Left ventricle myocardium inferior (tissue), 1 donor: ENCODE results near the gene SV2C. TPM values are rescaled to one million over a fixed set of nuclear protein-coding genes. Genes with fewer than 3 reads are reported as not detected.

Experiments
- DNase-seq: peaks from one replicate; pipeline ENCODE4 v3.0.0-alpha.2; 2020
- H3K27ac ChIP-seq: fragments of 200-600 bp; replicated peaks from 2 replicates; pipeline ENCODE4 v1.8.0; 2021
- H3K27me3 ChIP-seq: fragments of 200-600 bp; 2 replicates; pipeline ENCODE4 v1.8.0; 2021; ENCODE audit warnings: low read depth
- H3K36me3 ChIP-seq: fragments of 200-600 bp; 2 replicates; pipeline ENCODE4 v1.8.0; 2021
- H3K4me1 ChIP-seq: fragments of 200-600 bp; 2 replicates; pipeline ENCODE4 v1.8.0; 2021
- H3K4me3 ChIP-seq: fragments of 200-600 bp; 2 replicates; pipeline ENCODE4 v1.8.0; 2021; ENCODE audit warnings: mild to moderate bottlenecking, moderate library complexity
- H3K9me3 ChIP-seq: fragments of 200-600 bp; replicated peaks from 2 replicates; pipeline ENCODE4 v1.8.0; 2021
- CTCF ChIP-seq: fragments of 200-600 bp; IDR thresholded peaks from 2 replicates; pipeline ENCODE4 v1.8.0; 2021; ENCODE audit warnings: antibody characterized with exemption, mild to moderate bottlenecking, borderline replicate concordance
- intact Hi-C: fragments of 100-400 bp; cut with micrococcal nuclease; formaldehyde crosslinking; loops from one replicate; pipeline ENCODE4 v1.11.0; 2022
- total RNA-seq: library from RNA; stranded (reverse); fragmentation: NEBNext Ultra II Directional; extraction: Animal tissue kit (Norgen Biotek cat#: 25700); gene quantifications from one replicate; pipeline ENCODE4 v1.2.1, GENCODE V29; 2021
- donor health status: DM: no; HTN: yes; CAD: no; lungs with severe emphysema.

The SV2C gene
- total RNA-seq, 1 donor from 2014 or later = 0.44 TPM

DNA sequence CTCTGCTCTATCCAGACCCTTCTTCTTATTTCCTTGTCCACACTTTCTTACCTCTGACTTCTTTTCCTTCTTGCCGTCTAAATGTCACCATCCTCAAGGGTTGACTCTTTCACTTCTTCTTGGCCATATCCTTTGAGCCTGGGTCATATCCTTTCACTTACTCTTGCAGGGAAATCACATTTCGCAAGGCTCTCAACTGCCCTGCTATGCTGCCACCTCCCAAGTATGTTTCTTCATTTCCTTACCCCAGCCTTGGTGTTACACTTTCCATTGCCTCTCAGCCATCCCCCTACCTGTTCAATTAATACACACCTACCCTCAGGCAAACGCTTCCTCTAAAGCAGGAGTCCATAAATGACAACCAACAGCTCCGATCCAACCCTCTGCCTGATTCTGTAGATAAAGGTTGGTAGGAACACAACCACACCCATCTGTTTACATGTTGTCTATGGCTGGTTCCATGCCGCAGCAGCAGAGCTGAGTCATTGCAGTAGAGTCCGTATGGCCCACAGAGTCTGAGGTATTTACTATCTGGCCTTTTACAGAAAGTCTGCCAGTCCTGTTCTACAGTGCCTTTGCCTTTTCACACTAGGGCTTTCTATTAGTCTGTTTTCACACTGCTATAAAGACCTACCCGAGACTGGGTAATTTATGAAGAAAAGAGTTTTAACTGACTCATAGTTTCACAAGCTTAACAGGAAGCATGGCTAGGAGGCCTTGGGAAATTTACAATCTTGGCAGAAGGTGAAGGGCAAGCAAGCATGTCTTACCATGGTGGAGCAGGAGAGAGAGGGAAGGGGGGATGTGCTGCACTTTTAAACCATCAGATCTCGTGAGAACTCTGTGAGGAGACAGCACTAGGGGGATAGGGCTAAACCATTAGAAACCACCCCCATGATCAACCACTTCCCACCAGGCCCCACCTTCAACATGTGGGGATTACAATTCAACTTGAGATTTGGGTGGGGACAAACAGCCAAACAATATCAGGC is 97.9 kb downstream of the SV2C start:
- Histone ChIP-seq H3K9me3 (no peaks in the 10 kb centered on the region), H3K36me3 (no peaks in the 10 kb centered on the region), H3K27me3 (peaks cover 3% of the 10 kb centered on the region), H3K4me3 (no peak overlapping the region), H3K27ac (no peak overlapping the region), H3K4me1 (no peaks in the 10 kb centered on the region)
- no peak for DNase-seq
- no peak for TF ChIP-seq CTCF
- intact Hi-C loops = no loop called here

- no peak for TF ChIP-seq CTCF
- intact Hi-C loops = no loop called here
- no peak for DNase-seq
- no peaks in the 10 kb centered on the region for H3K36me3 ChIP-seq
- no peaks in the 10 kb centered on the region for H3K9me3 ChIP-seq
- H3K4me1 ChIP-seq = no peaks in the 10 kb centered on the region
- no peak overlapping the region for H3K4me3 ChIP-seq
- H3K27me3 ChIP-seq = peaks cover 18% of the 10 kb centered on the region
- H3K27ac ChIP-seq = no peak overlapping the region
Measured at GRCh38 chr5:76187386-76187785, 104.2 kb downstream of the SV2C start.

GRCh38 chr5:76190356-76190755 is 107.2 kb downstream of the SV2C start:
- intact Hi-C loops = no loop called here
- Histone ChIP-seq H3K9me3 (no peaks in the 10 kb centered on the region), H3K36me3 (no peaks in the 10 kb centered on the region), H3K27me3 (peaks cover 37% of the 10 kb centered on the region), H3K4me3 (no peak overlapping the region), H3K4me1 (no peaks in the 10 kb centered on the region), H3K27ac (no peak overlapping the region)
- no peak for DNase-seq
- TF ChIP-seq CTCF = no peak

GRCh38 chr5:76192837-76193236 is 109.7 kb downstream of the SV2C start:
- intact Hi-C loops = no loop called here
- Histone ChIP-seq H3K36me3 (no peaks in the 10 kb centered on the region), H3K9me3 (no peaks in the 10 kb centered on the region), H3K4me1 (no peaks in the 10 kb centered on the region), H3K27ac (no peak overlapping the region), H3K4me3 (no peak overlapping the region), H3K27me3 (peaks cover 51% of the 10 kb centered on the region)
- TF ChIP-seq CTCF = no peak
- DNase-seq = no peak

- Histone ChIP-seq H3K9me3 (no peaks in the 10 kb centered on the region), H3K4me1 (no peaks in the 10 kb centered on the region), H3K27me3 (peaks cover 50% of the 10 kb centered on the region), H3K4me3 (no peak overlapping the region), H3K27ac (no peak overlapping the region), H3K36me3 (no peaks in the 10 kb centered on the region)
- TF ChIP-seq CTCF = no peak
- no peak for DNase-seq
- intact Hi-C loops = no loop called here
Measured at GRCh38 chr5:76193635-76194034, 110.5 kb downstream of the SV2C start.
